Measurements from ENCODE around the gene SACS. TPM values are rescaled to one million over a fixed set of nuclear protein-coding genes. Genes with fewer than 3 reads are reported as not detected.
A peak's percentile ranks its signal among the peaks of the same experiment; 100 is the strongest.

SACS gene
- total and polyA plus RNA-seq, 3 experiments from 2014 or later = 7.8 to 50.6 (median 48.1) TPM

GRCh38 chr13:23377983-23378632 is 55.4 kb downstream of the SACS start:
- peaks cover 35% of the 10 kb centered on the region for H3K4me1 ChIP-seq (ENCODE audit: insufficient read depth, low read length)
- no peaks in the 10 kb centered on the region for H3K27me3 ChIP-seq (ENCODE audit: insufficient read depth, low read length, poor library complexity, severe bottlenecking)
- H3K27me3 Mint-ChIP-seq = no peaks in the 10 kb centered on the region
- no peak overlapping the region for H3K27ac ChIP-seq (ENCODE audit: low read depth, low read length)
- no peaks in the 10 kb centered on the region for H3K9me3 ChIP-seq (ENCODE audit: low read length)
- peaks cover 39 to 54% (median 51%) of the 10 kb centered on the region in 3 donors for H3K4me1 Mint-ChIP-seq
- no peak overlapping the region for H3K4me3 ChIP-seq (ENCODE audit: low read length)
- H3K4me3 Mint-ChIP-seq = peak overlapping the region; percentile 11 to 56 (median 20)
- H3K36me3 ChIP-seq (ENCODE audit: insufficient read depth, low read length) = no peaks in the 10 kb centered on the region
- H3K9me3 Mint-ChIP-seq = peaks cover 0 to 2% (median 0%) of the 10 kb centered on the region in 5 donors
- ChIA-PET POLR2A (no interaction called here), CTCF (interaction anchor here (0.6 kb wide), 1 partner anchor 1889 kb away, joined by 3 read pairs; no protein-coding TSS in a partner anchor)
- peak in 3 of 5 donors; percentile 3 to 57 (median 53) for DNase-seq
- peak overlapping the region in 7 of 8 donors; percentile 43 to 95 (median 75) for H3K27ac Mint-ChIP-seq
- peaks cover 0 to 6% (median 0%) of the 10 kb centered on the region in 3 donors for H3K36me3 Mint-ChIP-seq

GRCh38 chr13:23377579-23377978 is 55.9 kb downstream of the SACS start:
- peaks cover 0 to 11% (median 2%) of the 10 kb centered on the region in 3 donors for H3K36me3 Mint-ChIP-seq

GRCh38 chr13:23375001-23375971 is 58.2 kb downstream of the SACS start:
- Histone ChIP-seq H3K4me3 (ENCODE audit: low read length) (peak overlapping the region; percentile 59), H3K36me3 (ENCODE audit: insufficient read depth, low read length) (peaks cover 7% of the 10 kb centered on the region), H3K27me3 (ENCODE audit: insufficient read depth, low read length, poor library complexity, severe bottlenecking) (no peaks in the 10 kb centered on the region), H3K9me3 (ENCODE audit: low read length) (no peaks in the 10 kb centered on the region), H3K4me1 (ENCODE audit: insufficient read depth, low read length) (peaks cover 43% of the 10 kb centered on the region), H3K27ac (ENCODE audit: low read depth, low read length) (peak overlapping the region; percentile 57)
- Mint-ChIP-seq H3K36me3 (peaks cover 3 to 29% (median 11%) of the 10 kb centered on the region in 3 donors), H3K4me3 (peak overlapping the region; percentile 35 to 88 (median 79)), H3K27me3 (no peaks in the 10 kb centered on the region), H3K27ac (peak overlapping the region; percentile 67 to 83 (median 78)), H3K9me3 (peaks cover 0 to 2% (median 0%) of the 10 kb centered on the region in 5 donors), H3K4me1 (peaks cover 52 to 74% (median 67%) of the 10 kb centered on the region in 3 donors)
- DNase-seq = peak; percentile 91 to 97 (median 96)
- POLR2A ChIA-PET = interaction anchor here (0.8 to 1.1 kb wide), 2 partner anchors 54 to 1772 kb away, joined by 3 read pairs; partner anchors contain the start of gene MICU2
- CTCF ChIA-PET = interaction anchor here (0.6 to 1.4 kb wide), 2 partner anchors 25 to 96 kb away, joined by 3 read pairs; no protein-coding TSS in a partner anchor

More at GRCh38 chr13:23377579-23377978, 55.9 kb downstream of the SACS start:
- Histone ChIP-seq H3K9me3 (ENCODE audit: low read length) (no peaks in the 10 kb centered on the region), H3K4me3 (ENCODE audit: low read length) (no peak overlapping the region), H3K27me3 (ENCODE audit: insufficient read depth, low read length, poor library complexity, severe bottlenecking) (no peaks in the 10 kb centered on the region), H3K4me1 (ENCODE audit: insufficient read depth, low read length) (peaks cover 41% of the 10 kb centered on the region), H3K36me3 (ENCODE audit: insufficient read depth, low read length) (no peaks in the 10 kb centered on the region), H3K27ac (ENCODE audit: low read depth, low read length) (no peak overlapping the region)
- peaks cover 0 to 2% (median 0%) of the 10 kb centered on the region in 5 donors for H3K9me3 Mint-ChIP-seq
- H3K4me1 Mint-ChIP-seq = peaks cover 44 to 60% (median 56%) of the 10 kb centered on the region in 3 donors
- no peaks in the 10 kb centered on the region for H3K27me3 Mint-ChIP-seq
- POLR2A ChIA-PET = no interaction called here
- CTCF ChIA-PET = interaction anchor here (0.6 kb wide), 1 partner anchor 1889 kb away, joined by 3 read pairs; no protein-coding TSS in a partner anchor
- no peak for DNase-seq
- H3K27ac Mint-ChIP-seq = peak overlapping the region in 3 of 8 donors; percentile 12 to 95 (median 47)
- peak overlapping the region in 1 of 7 donors; percentile 15 for H3K4me3 Mint-ChIP-seq

GRCh38 chr13:23372264-23372906 is 61.1 kb downstream of the SACS start:
- ChIA-PET POLR2A (interaction anchor here (0.6 kb wide), 1 partner anchor 1648 kb away, joined by 3 read pairs; no protein-coding TSS in a partner anchor), CTCF (interaction anchor here (1.1 kb wide), 1 partner anchor 11 kb away, joined by 3 read pairs; no protein-coding TSS in a partner anchor)
- peak overlapping the region in 6 of 7 donors; percentile 7 to 66 (median 23) for H3K4me3 Mint-ChIP-seq
- Histone ChIP-seq H3K27ac (ENCODE audit: low read depth, low read length) (no peak overlapping the region), H3K36me3 (ENCODE audit: insufficient read depth, low read length) (peaks cover 10% of the 10 kb centered on the region), H3K9me3 (ENCODE audit: low read length) (no peaks in the 10 kb centered on the region), H3K27me3 (ENCODE audit: insufficient read depth, low read length, poor library complexity, severe bottlenecking) (no peaks in the 10 kb centered on the region), H3K4me1 (ENCODE audit: insufficient read depth, low read length) (peaks cover 27% of the 10 kb centered on the region), H3K4me3 (ENCODE audit: low read length) (no peak overlapping the region)
- no peaks in the 10 kb centered on the region for H3K9me3 Mint-ChIP-seq
- H3K27me3 Mint-ChIP-seq = no peaks in the 10 kb centered on the region
- no peak for DNase-seq
- H3K4me1 Mint-ChIP-seq = peaks cover 35 to 52% (median 43%) of the 10 kb centered on the region in 3 donors
- H3K27ac Mint-ChIP-seq = peak overlapping the region in 1 of 8 donors; percentile 7
- H3K36me3 Mint-ChIP-seq = peaks cover 13 to 51% (median 18%) of the 10 kb centered on the region in 3 donors

- no peak overlapping the region for H3K4me3 ChIP-seq (ENCODE audit: low read length)
- no peaks in the 10 kb centered on the region for H3K27me3 Mint-ChIP-seq
- no peak overlapping the region for H3K27ac ChIP-seq (ENCODE audit: low read depth, low read length)
- H3K9me3 Mint-ChIP-seq = no peaks in the 10 kb centered on the region
- peaks cover 29 to 85% (median 36%) of the 10 kb centered on the region in 3 donors for H3K36me3 Mint-ChIP-seq
- POLR2A ChIA-PET = no interaction called here
- CTCF ChIA-PET = no interaction called here
- H3K36me3 ChIP-seq (ENCODE audit: insufficient read depth, low read length) = peaks cover 29% of the 10 kb centered on the region
- no peaks in the 10 kb centered on the region for H3K27me3 ChIP-seq (ENCODE audit: insufficient read depth, low read length, poor library complexity, severe bottlenecking)
- peak overlapping the region in 1 of 8 donors; percentile 56 for H3K27ac Mint-ChIP-seq
- no peak overlapping the region for H3K4me3 Mint-ChIP-seq
- H3K4me1 ChIP-seq (ENCODE audit: insufficient read depth, low read length) = peaks cover 5% of the 10 kb centered on the region
- H3K4me1 Mint-ChIP-seq = peaks cover 11 to 27% (median 18%) of the 10 kb centered on the region in 3 donors
- no peak for DNase-seq
- no peaks in the 10 kb centered on the region for H3K9me3 ChIP-seq (ENCODE audit: low read length)
Observed at GRCh38 chr13:23367907-23368306, 65.6 kb downstream of the SACS start.

- H3K27ac Mint-ChIP-seq = peak overlapping the region in 1 of 8 donors; percentile 12
- no peaks in the 10 kb centered on the region for H3K27me3 ChIP-seq (ENCODE audit: insufficient read depth, low read length, poor library complexity, severe bottlenecking)
- ChIA-PET POLR2A (no interaction called here), CTCF (no interaction called here)
- peaks cover 29 to 83% (median 33%) of the 10 kb centered on the region in 3 donors for H3K36me3 Mint-ChIP-seq
- H3K4me3 ChIP-seq (ENCODE audit: low read length) = no peak overlapping the region
- H3K9me3 Mint-ChIP-seq = no peaks in the 10 kb centered on the region
- no peak for DNase-seq
- peaks cover 0 to 11% (median 3%) of the 10 kb centered on the region in 3 donors for H3K4me1 Mint-ChIP-seq
- H3K36me3 ChIP-seq (ENCODE audit: insufficient read depth, low read length) = peaks cover 25% of the 10 kb centered on the region
- H3K9me3 ChIP-seq (ENCODE audit: low read length) = no peaks in the 10 kb centered on the region
- no peak overlapping the region for H3K27ac ChIP-seq (ENCODE audit: low read depth, low read length)
- no peaks in the 10 kb centered on the region for H3K4me1 ChIP-seq (ENCODE audit: insufficient read depth, low read length)
- no peaks in the 10 kb centered on the region for H3K27me3 Mint-ChIP-seq
- H3K4me3 Mint-ChIP-seq = no peak overlapping the region
Observed at GRCh38 chr13:23365652-23366051, 67.8 kb downstream of the SACS start.

- Histone ChIP-seq H3K4me1 (ENCODE audit: insufficient read depth, low read length) (no peaks in the 10 kb centered on the region), H3K4me3 (ENCODE audit: low read length) (no peak overlapping the region), H3K27ac (ENCODE audit: low read depth, low read length) (no peak overlapping the region), H3K9me3 (ENCODE audit: low read length) (no peaks in the 10 kb centered on the region), H3K27me3 (ENCODE audit: insufficient read depth, low read length, poor library complexity, severe bottlenecking) (no peaks in the 10 kb centered on the region), H3K36me3 (ENCODE audit: insufficient read depth, low read length) (peaks cover 37% of the 10 kb centered on the region)
- peaks cover 2 to 8% (median 5%) of the 10 kb centered on the region in 3 donors for H3K4me1 Mint-ChIP-seq
- POLR2A ChIA-PET = no interaction called here
- H3K36me3 Mint-ChIP-seq = peaks cover 8 to 78% (median 17%) of the 10 kb centered on the region in 3 donors
- DNase-seq = no peak
- H3K27ac Mint-ChIP-seq = no peak overlapping the region
- H3K9me3 Mint-ChIP-seq = no peaks in the 10 kb centered on the region
- no peaks in the 10 kb centered on the region for H3K27me3 Mint-ChIP-seq
- no peak overlapping the region for H3K4me3 Mint-ChIP-seq
- CTCF ChIA-PET = no interaction called here
Observed at GRCh38 chr13:23359882-23360281, 73.6 kb downstream of the SACS start.

Data from CD8-positive, alpha-beta memory T cell (primary cell).